ENCODE results near the gene HSPA12B. TPM values are rescaled to one million over a fixed set of nuclear protein-coding genes. Genes with fewer than 3 reads are reported as not detected.

HSPA12B gene
- total RNA-seq, 2 experiments from 2014 or later, result 0.08 TPM; not detected in 1

DNA sequence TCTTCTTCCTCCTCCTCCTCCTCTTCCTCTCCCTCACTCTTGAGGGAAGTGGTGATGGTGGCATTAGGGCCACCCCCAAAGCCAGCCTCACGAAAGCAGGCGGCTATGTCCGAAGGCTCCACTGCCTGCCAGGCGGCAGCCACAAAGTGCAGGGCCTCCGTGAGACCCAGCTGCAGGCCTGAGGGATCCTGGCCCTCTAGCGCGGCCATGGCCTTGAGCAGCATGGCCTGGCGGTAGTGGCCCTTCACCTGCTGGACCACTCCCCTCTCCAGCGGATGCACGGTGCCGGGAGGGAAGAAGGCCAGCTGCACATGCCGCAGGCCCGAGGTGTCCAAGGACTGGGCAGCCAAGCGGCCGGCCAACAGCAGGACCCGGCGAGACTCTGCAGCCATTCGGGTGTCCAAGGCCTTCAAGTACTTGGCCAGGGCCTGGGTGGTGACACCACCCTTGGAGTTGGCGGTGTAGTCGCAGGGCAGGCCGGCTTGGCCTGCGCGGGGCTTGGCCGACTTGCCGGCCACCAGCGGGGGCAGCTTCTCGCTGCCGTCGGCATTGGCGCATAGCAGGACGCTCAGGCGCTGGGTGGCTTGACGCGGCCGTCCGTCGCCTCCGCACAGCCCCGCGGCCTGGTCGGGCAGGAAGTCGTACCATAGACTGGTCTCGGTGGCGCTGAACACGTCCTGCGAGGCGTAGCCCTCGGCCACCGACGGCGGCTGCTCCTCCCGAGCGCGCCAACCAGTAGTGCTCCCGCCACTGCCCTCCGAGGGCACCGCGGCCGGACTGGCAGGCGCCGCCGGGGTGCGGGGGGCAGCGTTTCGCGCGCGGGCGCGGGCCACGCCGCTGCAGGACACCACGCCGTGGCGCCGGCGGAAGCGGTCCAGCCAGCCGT lies 53.0 kb downstream of the HSPA12B start:
- intact Hi-C loops (cut with DNase I, micrococcal nuclease), result loop anchor here in 1 of 2 experiments (1.0 to 2.0 kb wide), 3 partner anchors 35 to 70 kb away; partner anchors contain the start of genes AP5S1 and MAVS
- ChIA-PET POLR2A (interaction anchor here (0.8 to 8.5 kb wide), 9 partner anchors 7 to 70 kb away, joined by 3 to 89 read pairs (median 16); partner anchors contain the start of genes ADISSP, AP5S1 and CDC25B), CTCF (interaction anchor here (1.6 to 4.3 kb wide), 5 partner anchors 10 to 69 kb away, joined by 4 to 59 read pairs (median 20); partner anchors contain the start of genes AP5S1 and CDC25B)
- Mint-ChIP-seq H3K4me1 (ENCODE audit: low read depth) (peaks cover 51% of the 10 kb centered on the region), H3K27ac (peak overlapping the region; percentile 50), H3K9me3 (no peaks in the 10 kb centered on the region), H3K4me3 (no peak overlapping the region), H3K36me3 (ENCODE audit: low read depth) (no peaks in the 10 kb centered on the region), H3K27me3 (no peaks in the 10 kb centered on the region)
- TF ChIP-seq, protein P1, sequence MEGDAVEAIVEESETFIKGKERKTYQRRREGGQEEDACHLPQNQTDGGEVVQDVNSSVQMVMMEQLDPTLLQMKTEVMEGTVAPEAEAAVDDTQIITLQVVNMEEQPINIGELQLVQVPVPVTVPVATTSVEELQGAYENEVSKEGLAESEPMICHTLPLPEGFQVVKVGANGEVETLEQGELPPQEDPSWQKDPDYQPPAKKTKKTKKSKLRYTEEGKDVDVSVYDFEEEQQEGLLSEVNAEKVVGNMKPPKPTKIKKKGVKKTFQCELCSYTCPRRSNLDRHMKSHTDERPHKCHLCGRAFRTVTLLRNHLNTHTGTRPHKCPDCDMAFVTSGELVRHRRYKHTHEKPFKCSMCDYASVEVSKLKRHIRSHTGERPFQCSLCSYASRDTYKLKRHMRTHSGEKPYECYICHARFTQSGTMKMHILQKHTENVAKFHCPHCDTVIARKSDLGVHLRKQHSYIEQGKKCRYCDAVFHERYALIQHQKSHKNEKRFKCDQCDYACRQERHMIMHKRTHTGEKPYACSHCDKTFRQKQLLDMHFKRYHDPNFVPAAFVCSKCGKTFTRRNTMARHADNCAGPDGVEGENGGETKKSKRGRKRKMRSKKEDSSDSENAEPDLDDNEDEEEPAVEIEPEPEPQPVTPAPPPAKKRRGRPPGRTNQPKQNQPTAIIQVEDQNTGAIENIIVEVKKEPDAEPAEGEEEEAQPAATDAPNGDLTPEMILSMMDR (IDR thresholded peaks at IDR 0.05), result no peak
- Histone ChIP-seq H3K9me3 (ENCODE audit: control insufficient read depth in 1 of 2, insufficient read depth in 1 of 2, low read length in 2 of 2) (peaks cover 0 to 3% of the 10 kb centered on the region in 2 experiments), H3K27me3 (ENCODE audit: control insufficient read depth in 1 of 2, insufficient read depth in 2 of 2, low read length in 2 of 2) (no peaks in the 10 kb centered on the region), H3K27ac (ENCODE audit: low read depth in 1 of 2, low read length in 2 of 2) (peak overlapping the region in 1 of 2 donors; percentile 70), H3K4me1 (ENCODE audit: insufficient read depth, low read length) (peaks cover 40% of the 10 kb centered on the region), H3K36me3 (ENCODE audit: insufficient read depth, low read length) (no peaks in the 10 kb centered on the region), H3K4me3 (ENCODE audit: low read length) (peak overlapping the region; percentile 63)
- no peak for ATAC-seq (ENCODE audit: poor library complexity)
- peak in 1 of 14 experiments; percentile 51 for DNase-seq

DNA sequence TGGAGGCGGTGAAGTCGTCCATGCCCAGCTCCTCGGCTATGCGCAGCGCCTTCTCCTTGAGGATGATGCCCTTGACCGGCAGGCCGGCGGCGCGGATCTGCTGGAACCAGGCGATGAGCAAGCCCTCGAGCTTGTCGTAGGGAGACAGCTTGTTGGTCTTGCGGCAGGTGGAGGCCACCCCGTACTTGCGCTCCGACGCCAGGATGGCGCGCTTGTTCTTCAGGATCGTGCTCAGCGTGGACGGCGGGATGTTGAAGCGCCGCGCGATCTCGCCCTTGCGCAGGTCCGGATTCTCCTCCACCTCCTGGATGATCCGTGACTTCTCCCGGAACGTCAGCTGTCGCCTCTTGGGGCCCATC lies 53.6 kb downstream of the HSPA12B start:
- intact Hi-C loops (cut with DNase I, micrococcal nuclease), result loop anchor here in 1 of 2 experiments (1.0 to 2.0 kb wide), 3 partner anchors 34 to 69 kb away; partner anchors contain the start of genes AP5S1 and MAVS
- Mint-ChIP-seq H3K27ac (peak overlapping the region; percentile 49), H3K4me1 (ENCODE audit: low read depth) (peaks cover 46% of the 10 kb centered on the region), H3K9me3 (no peaks in the 10 kb centered on the region), H3K4me3 (peak overlapping the region; percentile 85), H3K27me3 (no peaks in the 10 kb centered on the region), H3K36me3 (ENCODE audit: low read depth) (no peaks in the 10 kb centered on the region)
- peaks cover 37% of the 10 kb centered on the region for H3K4me1 ChIP-seq (ENCODE audit: insufficient read depth, low read length)
- DNase-seq (peak in 9 of 14 experiments; percentile 29 to 77 (median 42)), ATAC-seq (ENCODE audit: poor library complexity) (peak; percentile 41)
- ChIA-PET POLR2A (interaction anchor here (1.1 to 8.5 kb wide), 9 partner anchors 8 to 71 kb away, joined by 3 to 89 read pairs (median 16); partner anchors contain the start of genes ADISSP, AP5S1 and CDC25B), CTCF (interaction anchor here (0.6 to 4.3 kb wide), 12 partner anchors 8 to 299 kb away, joined by 3 to 59 read pairs (median 5); partner anchors contain the start of genes ADISSP, AP5S1 and CDC25B)
- no peaks in the 10 kb centered on the region for H3K27me3 ChIP-seq (ENCODE audit: control insufficient read depth in 1 of 2, insufficient read depth in 2 of 2, low read length in 2 of 2)
- TF ChIP-seq, protein P1 (IDR thresholded peaks at IDR 0.05), result no peak
- no peaks in the 10 kb centered on the region for H3K36me3 ChIP-seq (ENCODE audit: insufficient read depth, low read length)
- H3K9me3 ChIP-seq (ENCODE audit: control insufficient read depth in 1 of 2, insufficient read depth in 1 of 2, low read length in 2 of 2), result peaks cover 0 to 3% of the 10 kb centered on the region in 2 experiments
- H3K4me3 ChIP-seq (ENCODE audit: low read length), result peak overlapping the region; percentile 63
- H3K27ac ChIP-seq (ENCODE audit: low read depth in 1 of 2, low read length in 2 of 2), result peak overlapping the region; percentile 66 to 70

DNA sequence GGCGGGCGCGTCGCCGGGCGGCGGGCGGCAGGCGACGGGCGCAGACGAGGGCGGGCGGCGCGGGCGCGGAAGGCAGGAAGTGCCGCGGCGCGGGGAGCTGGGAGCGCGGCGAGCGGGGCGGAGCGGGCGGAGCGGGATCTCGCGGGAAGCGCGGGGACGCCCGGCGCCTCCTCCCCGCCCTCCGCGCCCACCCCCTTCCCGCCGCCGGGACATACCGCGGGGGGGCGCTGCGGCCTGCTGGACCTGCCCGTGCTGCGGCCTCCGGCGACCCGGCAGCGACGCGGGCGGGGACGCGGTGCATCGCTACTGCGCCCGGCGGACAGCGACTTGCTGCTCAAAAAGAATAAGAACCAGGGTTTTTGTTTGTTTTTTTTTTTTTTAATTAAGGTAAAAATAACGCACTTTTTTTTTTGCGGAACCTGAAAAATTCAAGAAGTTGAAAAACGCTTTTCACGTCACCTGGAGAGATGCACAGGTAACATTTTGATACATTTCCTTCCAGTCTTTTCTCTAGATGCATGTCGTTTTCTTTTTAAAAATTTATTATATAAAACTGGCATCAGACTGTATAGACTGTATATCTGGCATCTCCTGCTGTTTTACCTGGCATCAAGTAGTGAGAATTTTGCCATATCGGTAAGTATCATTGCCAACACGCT lies 54.3 kb downstream of the HSPA12B start, which contains the start of gene CENPB:
Gene CENPB (minus strand): TSS at position 76 of the 659 bp plus-strand sequence. CDS start 257 bp downstream, outside the sequence.
- H3K9me3 Mint-ChIP-seq, result no peaks in the 10 kb centered on the region
- POLR2A ChIA-PET, result interaction anchor here (0.6 to 8.5 kb wide), 11 partner anchors 9 to 206 kb away, joined by 3 to 89 read pairs (median 15); partner anchors contain the start of genes ADISSP, AP5S1 and CDC25B
- H3K36me3 Mint-ChIP-seq (ENCODE audit: low read depth), result no peaks in the 10 kb centered on the region
- intact Hi-C loops (cut with DNase I, micrococcal nuclease), result loop anchor here (1.0 to 2.0 kb wide), 4 partner anchors 10 to 69 kb away; partner anchors contain the start of genes AP5S1 (in 2 of the 2), CDC25B (in 1 of the 2) and MAVS (in 1 of the 2)
- no peaks in the 10 kb centered on the region for H3K36me3 ChIP-seq (ENCODE audit: insufficient read depth, low read length)
- CTCF ChIA-PET, result interaction anchor here (0.6 to 4.3 kb wide), 14 partner anchors 9 to 298 kb away, joined by 3 to 59 read pairs (median 5); partner anchors contain the start of genes ADISSP, AP5S1 and CDC25B
- ATAC-seq (ENCODE audit: poor library complexity) (peak; percentile 83), DNase-seq (peak; percentile 70 to 95 (median 90))
- H3K27me3 Mint-ChIP-seq, result no peaks in the 10 kb centered on the region
- H3K4me3 Mint-ChIP-seq, result peak within 1 kb of the TSS; percentile 85
- peaks cover 40% of the 10 kb centered on the region for H3K4me1 Mint-ChIP-seq (ENCODE audit: low read depth)
- peaks cover 0 to 3% of the 10 kb centered on the region in 2 experiments for H3K9me3 ChIP-seq (ENCODE audit: control insufficient read depth in 1 of 2, insufficient read depth in 1 of 2, low read length in 2 of 2)
- TF ChIP-seq, protein P1 (IDR thresholded peaks at IDR 0.05), result peak; percentile 80
- H3K27me3 ChIP-seq (ENCODE audit: control insufficient read depth in 1 of 2, insufficient read depth in 2 of 2, low read length in 2 of 2), result no peaks in the 10 kb centered on the region
- peak within 1 kb of the TSS; percentile 63 for H3K4me3 ChIP-seq (ENCODE audit: low read length)
- H3K4me1 ChIP-seq (ENCODE audit: insufficient read depth, low read length), result peaks cover 32% of the 10 kb centered on the region
- H3K27ac ChIP-seq (ENCODE audit: low read depth in 1 of 2, low read length in 2 of 2), result peak within 1 kb of the TSS; percentile 66 to 70
- H3K27ac Mint-ChIP-seq, result peak within 1 kb of the TSS; percentile 73
